ACC112 (cell line): ENCODE measurements around the gene ESR2.
"Not testable (repeated sequence)": the region's sequence is repeated elsewhere in the genome, so short reads cannot be mapped to it uniquely, and the experiment has no call there.

Experiments used
- H2AFZ ChIP-seq: fragments of 200-600 bp; sonication (generic); one replicate; pipeline ENCODE4 v1.6.0; 2017; ENCODE audit warnings: antibody characterized with exemption, low read length; ENCODE audit not compliant: unreplicated experiment
- H3K27ac ChIP-seq: fragments of 200-600 bp; sonication (generic); 2 replicates; pipeline ENCODE4 v1.5.1; 2014; ENCODE audit warnings: low read depth, mild to moderate bottlenecking, antibody characterized with exemption, low read length, moderate library complexity
- H3K27me3 ChIP-seq: fragments of 200-600 bp; sonication (generic); 2 replicates; pipeline ENCODE4 v1.6.1; 2014; ENCODE audit warnings: mild to moderate bottlenecking, antibody characterized with exemption, low read length, moderate library complexity, mixed read lengths; ENCODE audit not compliant: insufficient read depth
- H3K36me3 ChIP-seq: fragments of 200-600 bp; sonication (generic); 2 replicates; pipeline ENCODE4 v1.6.1; 2016; ENCODE audit warnings: mild to moderate bottlenecking, antibody characterized with exemption, low read length, moderate library complexity, mixed read lengths; ENCODE audit not compliant: insufficient read depth
- H3K4me1 ChIP-seq: fragments of 200-600 bp; sonication (generic); one replicate; pipeline ENCODE4 v1.6.1; 2016; ENCODE audit warnings: low read length, mixed read lengths; ENCODE audit not compliant: insufficient read depth, unreplicated experiment, control insufficient read depth
- H3K4me3 ChIP-seq: fragments of 200-600 bp; sonication (generic); 2 replicates; pipeline ENCODE4 v1.5.1; 2014; ENCODE audit warnings: mild to moderate bottlenecking, low read depth, low read length
- H3K79me2 ChIP-seq: fragments of 200-600 bp; sonication (generic); one replicate; pipeline ENCODE4 v1.6.0; 2016; ENCODE audit warnings: low read length; ENCODE audit not compliant: control insufficient read depth, unreplicated experiment, insufficient read depth

ESR2 gene

DNA sequence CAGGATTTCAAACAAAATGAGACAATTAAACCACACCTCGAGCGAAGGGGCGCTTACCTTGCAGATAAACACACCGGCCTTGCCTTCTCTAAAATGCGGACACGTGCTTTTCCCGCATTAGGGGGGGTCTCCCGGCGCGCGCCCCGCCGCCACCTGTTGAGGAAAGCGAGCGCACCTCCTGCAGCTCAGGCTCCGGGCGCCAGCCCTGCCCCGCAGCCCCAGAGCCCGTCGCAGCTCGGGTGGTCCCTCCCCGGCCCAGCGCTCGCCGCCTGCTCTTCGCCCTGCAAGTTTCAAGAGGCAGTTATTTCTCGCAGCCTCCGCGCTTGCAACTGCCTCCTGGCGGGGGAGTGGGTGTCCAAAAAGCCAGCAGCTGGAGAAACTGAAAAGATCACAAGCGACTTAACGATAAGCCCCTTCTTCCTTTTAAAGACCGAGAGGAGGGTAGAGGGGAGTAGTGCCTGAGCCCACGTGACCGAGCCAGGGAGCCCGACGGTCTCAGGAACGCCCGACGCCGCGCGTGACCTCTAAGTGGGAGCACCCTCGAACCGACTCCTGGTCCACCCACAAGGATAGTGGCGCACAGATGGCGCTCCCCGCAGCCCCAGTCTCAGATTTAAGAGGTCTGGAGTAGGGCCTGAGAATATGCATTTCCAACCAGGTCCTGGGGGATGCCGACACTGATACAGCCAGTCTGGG, at the start of gene ESR2:
TSS of gene ESR2 (minus strand) at position 396 of the 696 bp plus-strand sequence. CDS start 11,386 bp downstream, outside the sequence.
- Histone ChIP-seq H3K79me2 (no peaks in the 10 kb centered on the region), H3K27ac (no peak within 1 kb of the TSS), H3K36me3 (no peaks in the 10 kb centered on the region), H3K4me1 (peaks cover 9% of the 10 kb centered on the region), H3K4me3 (peak within 1 kb of the TSS; percentile 70), H3K27me3 (peaks cover 11% of the 10 kb centered on the region), H2AFZ (peak within 1 kb of the TSS; percentile 31)

DNA sequence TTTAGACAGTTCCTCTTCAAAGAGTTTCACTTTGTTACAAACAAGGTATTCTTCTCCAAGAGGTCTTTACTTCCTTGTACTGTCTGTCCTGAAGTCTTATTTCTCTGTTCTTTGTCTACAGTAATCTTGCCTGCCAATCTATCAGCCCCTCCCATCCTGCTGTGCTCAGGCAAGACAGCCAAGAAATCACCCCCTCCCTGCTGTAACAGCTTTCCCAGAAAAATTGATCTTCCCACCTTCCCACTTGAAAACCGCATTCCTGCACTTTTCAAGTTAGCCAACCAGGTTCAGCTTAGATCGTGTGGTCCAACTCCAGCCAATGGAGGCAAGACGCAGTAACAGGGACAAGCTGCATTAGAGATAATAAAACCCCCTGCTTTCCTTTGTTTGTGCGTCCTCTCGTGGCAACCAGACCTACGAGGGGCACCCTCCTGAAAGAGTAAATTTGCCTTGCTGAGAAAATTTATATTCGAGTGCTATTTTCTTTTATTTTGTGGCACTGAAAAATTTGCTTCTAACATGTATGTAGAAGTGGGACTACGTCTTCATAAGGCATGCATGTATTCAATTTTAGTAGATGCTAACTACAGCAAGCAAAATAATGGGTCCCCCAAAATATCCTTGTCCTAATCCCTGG, 46.5 kb upstream of the ESR2 start:
- no peaks in the 10 kb centered on the region for H3K79me2 ChIP-seq
- H3K27me3 ChIP-seq = no peaks in the 10 kb centered on the region
- H3K27ac ChIP-seq = no peak overlapping the region
- H2AFZ ChIP-seq = no peak overlapping the region
- peaks cover 13% of the 10 kb centered on the region for H3K4me1 ChIP-seq
- H3K36me3 ChIP-seq = no peaks in the 10 kb centered on the region
- H3K4me3 ChIP-seq = no peak overlapping the region

DNA sequence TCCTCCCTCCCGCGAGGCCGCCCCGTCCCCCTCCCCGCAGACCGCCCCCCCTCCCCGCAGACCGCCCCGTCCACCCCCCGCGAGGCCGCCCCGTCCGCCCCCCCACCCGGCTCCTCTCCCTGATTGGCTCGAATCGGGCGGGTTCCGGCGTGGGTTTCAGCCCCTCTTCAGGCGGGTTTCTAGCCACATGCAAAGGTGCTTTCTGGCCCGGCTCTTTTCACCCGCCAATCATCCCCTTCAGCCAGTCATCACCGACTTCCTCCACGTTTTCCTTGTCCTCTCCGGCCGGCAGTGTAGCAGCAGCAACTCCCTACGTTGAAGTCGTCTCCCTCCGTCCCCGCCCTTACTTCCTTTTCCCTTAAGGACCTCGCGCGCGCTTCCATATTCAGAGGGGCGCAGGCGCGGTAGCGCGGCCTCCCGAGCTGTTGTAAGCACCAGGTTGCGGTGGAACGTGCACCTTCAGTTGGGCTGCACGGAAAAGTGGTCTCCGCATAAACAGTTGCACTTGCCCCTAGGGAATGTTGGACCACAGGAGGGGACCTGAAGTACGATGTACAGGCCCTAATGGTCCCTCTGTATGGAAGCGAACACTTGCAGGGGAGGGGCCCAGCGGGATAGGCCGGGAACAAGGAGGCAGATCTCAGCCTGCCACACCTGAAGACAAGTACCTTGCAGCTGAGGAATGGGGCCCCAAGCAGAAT, 44.6 kb upstream of the ESR2 start:
- Histone ChIP-seq H3K79me2 (no peaks in the 10 kb centered on the region), H3K36me3 (no peaks in the 10 kb centered on the region), H3K4me1 (peaks cover 13% of the 10 kb centered on the region), H3K27ac (peak overlapping the region; percentile 10; the same call in 1 of the 2 replicates), H3K4me3 (peak overlapping the region; percentile 86), H3K27me3 (no peaks in the 10 kb centered on the region), H2AFZ (peak overlapping the region; percentile 89)

DNA sequence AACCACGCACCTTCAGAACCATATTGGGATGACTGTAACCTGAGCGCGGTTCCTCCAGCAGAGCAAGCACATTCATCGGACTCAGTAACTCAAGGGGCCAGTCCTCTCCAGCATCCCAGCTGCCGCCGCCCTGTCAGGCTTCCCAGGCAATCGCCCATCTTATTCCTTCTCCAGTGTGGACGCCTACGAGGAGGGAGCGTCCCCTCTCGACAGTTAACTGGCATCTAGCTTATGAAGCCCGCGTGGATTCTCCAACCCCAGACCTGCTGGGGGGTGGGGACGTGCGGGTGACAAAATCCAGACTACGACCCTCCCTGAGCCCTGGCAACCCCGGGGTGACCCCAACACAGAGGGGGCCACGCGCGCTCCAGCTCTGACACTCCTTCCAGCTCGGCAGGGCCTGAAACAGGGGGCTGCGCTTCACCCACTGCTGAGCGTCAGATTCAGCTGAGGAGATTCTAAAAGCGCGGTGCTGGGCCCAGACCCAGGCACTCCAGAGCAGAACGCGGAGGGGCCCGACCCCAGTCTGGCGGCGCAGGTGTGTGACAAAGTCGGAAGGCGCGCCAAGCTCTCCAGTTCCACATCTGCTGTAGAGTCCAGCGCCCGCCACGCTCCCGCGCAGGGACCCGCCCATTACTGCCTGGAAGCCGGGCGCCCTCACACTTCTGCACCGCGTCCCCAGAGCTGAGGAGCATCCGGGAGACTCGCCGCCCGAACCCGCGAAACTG, 43.9 kb upstream of the ESR2 start:
- no peaks in the 10 kb centered on the region for H3K79me2 ChIP-seq
- H3K27ac ChIP-seq = peak overlapping the region; percentile 55
- no peaks in the 10 kb centered on the region for H3K27me3 ChIP-seq
- H3K36me3 ChIP-seq = no peaks in the 10 kb centered on the region
- peaks cover 13% of the 10 kb centered on the region for H3K4me1 ChIP-seq
- peak overlapping the region; percentile 86 for H3K4me3 ChIP-seq
- H2AFZ ChIP-seq = peak overlapping the region; percentile 84

DNA sequence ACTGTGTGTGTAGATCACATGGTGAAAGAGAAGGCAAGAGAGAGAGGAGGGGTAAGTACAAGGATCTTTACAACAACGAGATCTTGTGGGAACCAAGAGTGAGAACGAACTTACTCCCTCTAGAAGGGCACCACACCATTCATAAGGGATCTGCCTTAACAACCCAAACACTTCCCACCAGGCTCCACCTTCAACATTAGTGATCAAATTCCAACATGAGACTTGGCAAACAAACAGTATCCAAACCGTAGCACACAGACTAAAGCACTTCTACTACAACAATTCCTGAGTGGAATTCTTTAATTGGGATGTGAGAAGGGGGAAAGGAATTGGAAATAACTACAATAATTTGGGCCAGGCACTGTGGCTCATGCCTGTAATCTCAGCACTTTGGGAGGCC, 35.0 kb upstream of the ESR2 start:
- Histone ChIP-seq H2AFZ (no peak overlapping the region), H3K79me2 (no peaks in the 10 kb centered on the region), H3K36me3 (no peaks in the 10 kb centered on the region), H3K27me3 (no peaks in the 10 kb centered on the region), H3K4me1 (peaks cover 10% of the 10 kb centered on the region), H3K27ac (no peak overlapping the region), H3K4me3 (no peak overlapping the region)

DNA sequence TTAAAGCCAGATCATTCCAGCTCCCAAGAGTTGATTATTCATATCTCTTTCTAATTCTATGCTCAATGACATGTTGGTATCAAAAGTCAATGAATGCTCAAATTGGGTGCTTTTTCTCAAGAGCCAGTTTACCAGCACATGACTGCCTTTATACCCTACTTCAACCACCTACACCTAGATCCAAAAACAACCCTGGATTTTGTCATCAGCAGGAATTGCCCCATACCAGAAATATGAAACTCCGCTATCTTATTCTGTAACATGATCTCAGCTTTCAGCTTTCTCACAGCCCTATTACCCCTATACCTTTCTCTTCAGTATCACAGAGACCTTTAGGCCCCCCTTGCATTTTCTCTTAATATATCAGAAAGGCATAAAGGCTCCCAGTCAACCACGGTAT, 32.3 kb upstream of the ESR2 start:
- Histone ChIP-seq H3K4me1 (peaks cover 10% of the 10 kb centered on the region), H3K36me3 (no peaks in the 10 kb centered on the region), H3K4me3 (no peak overlapping the region), H3K79me2 (no peaks in the 10 kb centered on the region), H3K27me3 (no peaks in the 10 kb centered on the region), H2AFZ (no peak overlapping the region), H3K27ac (no peak overlapping the region)

DNA sequence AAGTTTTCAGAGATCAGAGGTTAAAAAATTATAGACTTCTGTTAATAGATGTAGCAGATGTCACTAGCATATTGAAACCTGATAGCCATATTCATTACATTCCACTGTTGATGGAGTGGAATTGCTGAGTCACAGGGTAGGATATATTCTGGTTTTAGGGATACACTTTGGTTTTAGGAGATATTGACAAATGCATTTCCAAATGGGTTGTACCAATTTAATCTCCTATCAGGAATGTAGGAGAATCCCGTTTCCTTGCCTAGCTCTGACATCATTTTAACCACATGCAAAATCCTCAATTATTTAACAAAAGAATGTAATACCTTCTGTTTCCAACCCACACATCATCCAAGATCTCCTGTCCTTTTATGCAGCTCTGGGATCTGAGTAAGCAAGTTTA, 30.7 kb upstream of the ESR2 start:
- H3K27me3 ChIP-seq = no peaks in the 10 kb centered on the region
- no peak overlapping the region for H3K4me3 ChIP-seq
- peak overlapping the region; percentile 67 for H2AFZ ChIP-seq
- peak overlapping the region; percentile 61 for H3K27ac ChIP-seq
- peaks cover 10% of the 10 kb centered on the region for H3K4me1 ChIP-seq
- no peaks in the 10 kb centered on the region for H3K79me2 ChIP-seq
- H3K36me3 ChIP-seq = no peaks in the 10 kb centered on the region

DNA sequence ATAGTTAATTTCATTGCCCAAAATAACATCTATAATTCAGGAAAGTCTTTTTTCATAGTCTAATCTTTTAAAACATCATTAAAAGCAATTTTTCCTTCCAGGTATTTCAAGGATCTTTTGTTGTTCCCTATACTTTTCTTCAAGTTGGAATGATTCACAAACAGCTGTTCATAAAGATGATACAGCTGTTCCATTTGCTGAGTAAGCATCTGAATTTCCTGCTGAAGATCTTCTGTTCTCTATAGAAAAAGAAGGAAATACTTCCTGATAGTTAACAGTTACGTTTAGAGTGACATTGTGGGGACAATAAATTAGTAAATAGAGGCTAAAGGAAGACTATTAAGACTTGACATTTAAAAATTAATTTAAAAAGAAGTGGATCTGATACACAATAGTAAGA, 30.3 kb upstream of the ESR2 start:
- peak overlapping the region; percentile 67 for H2AFZ ChIP-seq
- peak overlapping the region; percentile 61 for H3K27ac ChIP-seq
- no peak overlapping the region for H3K4me3 ChIP-seq
- H3K79me2 ChIP-seq = no peaks in the 10 kb centered on the region
- H3K27me3 ChIP-seq = no peaks in the 10 kb centered on the region
- peaks cover 10% of the 10 kb centered on the region for H3K4me1 ChIP-seq
- H3K36me3 ChIP-seq = no peaks in the 10 kb centered on the region

DNA sequence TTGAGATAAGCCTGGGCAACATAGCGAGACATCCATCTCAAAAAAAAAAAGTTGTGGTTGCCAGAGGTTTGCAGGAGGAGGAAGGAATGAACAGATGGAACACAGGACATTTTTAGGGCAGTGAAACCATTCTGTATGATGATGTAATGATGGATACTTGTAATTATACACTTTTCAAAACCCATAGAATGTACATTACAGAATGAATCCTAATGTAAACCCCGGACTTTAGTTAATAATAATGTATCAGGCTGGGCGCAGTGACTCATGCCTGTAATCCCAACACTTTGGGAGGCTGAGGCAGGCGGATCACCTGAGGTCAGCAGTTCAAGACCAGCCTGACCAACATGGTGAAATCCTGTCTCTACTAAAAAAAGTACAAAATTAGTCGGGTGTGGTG, 26.2 kb upstream of the ESR2 start:
- not testable (repeated sequence) for H3K36me3 ChIP-seq, H3K4me3 ChIP-seq, H3K27ac ChIP-seq, H3K79me2 ChIP-seq, H3K27me3 ChIP-seq, H2AFZ ChIP-seq
- peaks cover 10% of the 10 kb centered on the region for H3K4me1 ChIP-seq

DNA sequence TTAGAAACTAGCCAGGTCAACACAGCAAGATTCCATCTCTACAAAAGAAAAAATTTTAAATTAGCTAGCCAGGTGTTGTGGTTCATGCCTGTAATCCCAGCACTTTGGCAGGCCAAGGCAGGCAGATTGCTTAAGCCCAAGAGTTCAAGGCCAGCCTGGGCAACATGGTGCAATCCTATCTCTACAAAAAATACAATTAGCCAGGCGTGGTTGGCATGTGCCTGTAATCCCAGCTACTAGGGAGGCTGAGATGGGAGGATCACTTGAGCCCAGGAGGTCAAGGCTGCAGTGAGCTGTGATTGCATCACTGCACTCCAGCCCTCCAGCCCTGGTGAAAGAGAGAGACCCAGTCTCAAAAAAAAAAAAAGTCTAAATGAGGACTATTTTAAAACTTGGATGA, 24.5 kb upstream of the ESR2 start:
- H3K36me3 ChIP-seq, H3K4me1 ChIP-seq, H3K4me3 ChIP-seq, H3K27ac ChIP-seq, H3K79me2 ChIP-seq, H2AFZ ChIP-seq, H3K27me3 ChIP-seq: not testable (repeated sequence)
